ENCODE results near the gene TMEM47.

- TF ChIP-seq CTCF (IDR thresholded peaks at IDR 0.05) (no peak), POLR2A (IDR thresholded peaks at IDR 0.05) (no peak)
Measured at GRCh38 chrX:34687095-34687494, 30.0 kb upstream of the TMEM47 start.

All from thyroid gland (tissue), 4 donors.